OCI-LY1 (cell line): ENCODE results near the gene POU6F2.

Source experiments
- H2AFZ ChIP-seq: fragments of 200-600 bp; sonication (generic), shearing (Covaris generic); 2 replicates; pipeline ENCODE4 v1.6.0; 2014; ENCODE audit warnings: antibody characterized with exemption, mild to moderate bottlenecking, low read length
- H3F3A ChIP-seq: fragments of 200-600 bp; sonication (generic), shearing (Covaris generic); 2 replicates; pipeline ENCODE4 v1.6.0; 2014; ENCODE audit warnings: mild to moderate bottlenecking, antibody characterized with exemption, low read length, moderate library complexity; ENCODE audit not compliant: insufficient read depth
- H3K27ac ChIP-seq: fragments of 200-600 bp; sonication (generic); 2 replicates; pipeline ENCODE4 v1.5.1; 2014; ENCODE audit warnings: low read length, mixed run types, mild to moderate bottlenecking, low read depth; ENCODE audit not compliant: poor library complexity, severe bottlenecking
- H3K27me3 ChIP-seq: fragments of 200-600 bp; sonication (generic); 2 replicates; pipeline ENCODE4 v1.6.0; 2014; ENCODE audit warnings: antibody characterized with exemption, mild to moderate bottlenecking, low read length, moderate library complexity; ENCODE audit not compliant: insufficient read depth
- H3K36me3 ChIP-seq: fragments of 200-600 bp; sonication (generic); 2 replicates; pipeline ENCODE4 v1.6.1; 2014; ENCODE audit warnings: mild to moderate bottlenecking, antibody characterized with exemption, low read length, moderate library complexity, mixed read lengths; ENCODE audit not compliant: insufficient read depth
- H3K4me1 ChIP-seq: fragments of 200-600 bp; sonication (generic); 2 replicates; pipeline ENCODE4 v1.5.1; 2014; ENCODE audit warnings: mild to moderate bottlenecking, low read length, moderate library complexity; ENCODE audit not compliant: insufficient read depth, severe bottlenecking
- H3K4me2 ChIP-seq: fragments of 200-600 bp; sonication (generic), shearing (Covaris generic); 2 replicates; pipeline ENCODE4 v1.6.1; 2014; ENCODE audit warnings: low read length
- H3K4me3 ChIP-seq: fragments of 200-600 bp; sonication (generic); 2 replicates; pipeline ENCODE4 v1.5.1; 2014; ENCODE audit warnings: low read length, low read depth, mild to moderate bottlenecking, mixed read lengths; ENCODE audit not compliant: poor library complexity, severe bottlenecking
- H3K79me2 ChIP-seq: fragments of 200-600 bp; shearing (Covaris generic); 2 replicates; pipeline ENCODE4 v1.6.1; 2016; ENCODE audit warnings: mixed run types, low read length, mixed read lengths; ENCODE audit not compliant: insufficient read depth
- H3K9ac ChIP-seq: fragments of 200-600 bp; sonication (generic), shearing (Covaris generic); 2 replicates; pipeline ENCODE4 v1.6.1; 2014; ENCODE audit warnings: mild to moderate bottlenecking, low read length, mixed read lengths
- H3K9me2 ChIP-seq: fragments of 200-600 bp; sonication (generic), shearing (Covaris generic); 2 replicates; pipeline ENCODE4 v1.6.1; 2014; ENCODE audit warnings: low read depth, mild to moderate bottlenecking, low read length, mixed read lengths
- H3K9me3 ChIP-seq: fragments of 200-600 bp; shearing (Covaris generic); 2 replicates; pipeline ENCODE4 v1.6.1; 2014; ENCODE audit warnings: low read length, mixed read lengths
- H4K20me1 ChIP-seq: fragments of 200-600 bp; sonication (generic), shearing (Covaris generic); 2 replicates; pipeline ENCODE4 v1.6.0; 2016; ENCODE audit warnings: mild to moderate bottlenecking, low read length; ENCODE audit not compliant: insufficient read depth
- EZH2 ChIP-seq: fragments of 200-600 bp; sonication (generic), shearing (Covaris generic); IDR thresholded peaks from 2 replicates; pipeline ENCODE4 v1.8.0; 2017; ENCODE audit warnings: borderline replicate concordance, mixed run types, mild to moderate bottlenecking, antibody characterized with exemption, low read length, moderate library complexity, mixed read lengths
- TF ChIP-seq, protein P1 (sequence below): fragments of 200-600 bp; sonication (generic), shearing (Covaris generic); IDR thresholded peaks from 2 replicates; pipeline ENCODE4 v1.5.1; 2017; ENCODE audit warnings: mild to moderate bottlenecking, antibody characterized with exemption, low read length, moderate library complexity, mixed read lengths

The POU6F2 gene

DNA sequence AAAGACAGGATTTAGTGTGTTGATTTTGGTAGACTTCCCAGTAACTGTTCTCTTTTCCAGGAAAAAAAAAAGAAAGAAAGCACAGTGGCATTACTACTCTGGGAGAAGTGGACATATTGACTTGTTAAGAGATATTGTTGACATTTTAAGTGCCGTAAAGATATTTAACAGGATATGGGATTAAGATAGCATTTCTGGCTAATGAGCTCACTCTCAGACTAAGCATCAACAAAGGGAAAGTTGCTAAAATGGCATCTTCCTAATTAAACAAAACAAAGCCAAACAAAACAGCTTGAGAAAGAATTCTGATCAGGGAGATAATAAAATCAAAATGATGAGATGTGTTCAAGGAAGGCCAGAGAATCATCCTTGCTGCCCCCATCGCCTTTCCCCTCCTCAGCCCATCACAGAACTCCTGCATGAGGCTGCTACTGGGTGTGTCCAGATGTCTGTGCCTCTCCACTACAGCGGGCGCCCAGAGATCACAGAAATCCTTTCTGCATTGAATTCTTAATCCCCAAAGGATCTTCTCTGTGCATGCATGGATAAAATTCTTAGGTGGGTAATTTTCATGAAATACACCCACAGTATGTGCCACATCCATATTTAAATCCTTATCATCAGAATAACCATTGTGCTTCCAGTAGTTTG is 270.5 kb downstream of the POU6F2 start:
- Histone ChIP-seq H3K9me2 (no peaks in the 10 kb centered on the region), H3K27ac (no peak overlapping the region), H3K36me3 (no peaks in the 10 kb centered on the region), H3K4me1 (no peaks in the 10 kb centered on the region), H3F3A (no peaks in the 10 kb centered on the region), H3K79me2 (no peaks in the 10 kb centered on the region), H3K4me2 (no peak overlapping the region), H4K20me1 (no peaks in the 10 kb centered on the region), H3K9me3 (no peaks in the 10 kb centered on the region), H3K27me3 (no peaks in the 10 kb centered on the region), H3K9ac (no peak overlapping the region), H2AFZ (no peak overlapping the region), H3K4me3 (no peak overlapping the region)
- TF ChIP-seq, protein P1, sequence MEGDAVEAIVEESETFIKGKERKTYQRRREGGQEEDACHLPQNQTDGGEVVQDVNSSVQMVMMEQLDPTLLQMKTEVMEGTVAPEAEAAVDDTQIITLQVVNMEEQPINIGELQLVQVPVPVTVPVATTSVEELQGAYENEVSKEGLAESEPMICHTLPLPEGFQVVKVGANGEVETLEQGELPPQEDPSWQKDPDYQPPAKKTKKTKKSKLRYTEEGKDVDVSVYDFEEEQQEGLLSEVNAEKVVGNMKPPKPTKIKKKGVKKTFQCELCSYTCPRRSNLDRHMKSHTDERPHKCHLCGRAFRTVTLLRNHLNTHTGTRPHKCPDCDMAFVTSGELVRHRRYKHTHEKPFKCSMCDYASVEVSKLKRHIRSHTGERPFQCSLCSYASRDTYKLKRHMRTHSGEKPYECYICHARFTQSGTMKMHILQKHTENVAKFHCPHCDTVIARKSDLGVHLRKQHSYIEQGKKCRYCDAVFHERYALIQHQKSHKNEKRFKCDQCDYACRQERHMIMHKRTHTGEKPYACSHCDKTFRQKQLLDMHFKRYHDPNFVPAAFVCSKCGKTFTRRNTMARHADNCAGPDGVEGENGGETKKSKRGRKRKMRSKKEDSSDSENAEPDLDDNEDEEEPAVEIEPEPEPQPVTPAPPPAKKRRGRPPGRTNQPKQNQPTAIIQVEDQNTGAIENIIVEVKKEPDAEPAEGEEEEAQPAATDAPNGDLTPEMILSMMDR: no peak
- TF ChIP-seq EZH2: no peak

DNA sequence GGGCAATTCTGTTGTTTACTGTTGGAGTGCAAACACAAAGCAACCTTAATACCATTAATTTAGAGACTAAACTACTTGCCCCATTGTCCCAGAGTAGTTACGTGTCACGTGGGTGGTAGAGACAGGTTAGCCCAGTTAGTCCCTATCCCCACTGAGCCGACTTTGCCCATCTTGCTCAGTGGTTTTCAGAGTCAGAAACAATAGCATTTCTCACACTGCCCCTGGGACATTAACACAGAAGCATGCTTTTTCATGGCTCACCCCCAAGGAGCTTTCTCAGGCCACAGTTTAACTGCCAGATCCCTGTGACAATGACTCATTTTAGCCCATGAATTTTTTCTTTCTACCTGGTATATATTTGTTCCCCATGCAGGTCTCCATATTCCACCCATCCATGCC is 271.0 kb downstream of the POU6F2 start:
- Histone ChIP-seq H3K27ac (no peak overlapping the region), H3K9ac (no peak overlapping the region), H4K20me1 (no peaks in the 10 kb centered on the region), H3K36me3 (no peaks in the 10 kb centered on the region), H2AFZ (no peak overlapping the region), H3K4me2 (no peak overlapping the region), H3K9me2 (no peaks in the 10 kb centered on the region), H3K27me3 (no peaks in the 10 kb centered on the region), H3K9me3 (no peaks in the 10 kb centered on the region), H3K4me3 (no peak overlapping the region), H3F3A (no peaks in the 10 kb centered on the region), H3K79me2 (no peaks in the 10 kb centered on the region), H3K4me1 (no peaks in the 10 kb centered on the region)
- TF ChIP-seq, protein P1: no peak
- no peak for TF ChIP-seq EZH2

DNA sequence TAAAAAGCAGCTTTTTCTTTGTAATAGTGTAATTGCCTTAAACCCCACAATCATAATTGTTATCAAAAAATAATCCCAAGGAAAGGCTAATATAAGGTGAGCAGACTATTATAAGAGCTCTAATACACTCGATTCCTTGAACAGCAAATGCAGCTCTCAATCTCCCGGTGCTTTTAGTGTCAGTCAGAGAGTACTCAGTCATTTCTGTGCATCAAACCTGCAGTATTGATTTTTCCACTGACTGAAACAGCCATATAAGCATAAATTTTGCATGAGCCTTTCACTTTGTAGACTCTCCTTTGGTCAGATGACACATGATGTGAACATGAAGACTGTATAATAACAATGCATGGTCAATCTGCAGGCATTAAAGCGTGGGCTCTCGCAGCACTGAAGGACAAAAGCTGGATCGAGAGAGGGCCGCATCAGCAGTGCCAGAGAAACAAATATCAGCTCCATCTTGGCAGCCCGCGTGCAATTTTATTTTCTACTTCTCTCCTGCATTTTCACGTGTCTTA is 272.0 kb downstream of the POU6F2 start:
- no peak overlapping the region for H3K9ac ChIP-seq
- H4K20me1 ChIP-seq: no peaks in the 10 kb centered on the region
- H3K9me2 ChIP-seq: no peaks in the 10 kb centered on the region
- no peak overlapping the region for H3K4me3 ChIP-seq
- no peaks in the 10 kb centered on the region for H3K27me3 ChIP-seq
- no peak overlapping the region for H3K27ac ChIP-seq
- no peak for TF ChIP-seq EZH2
- TF ChIP-seq, protein P1: no peak
- H2AFZ ChIP-seq: no peak overlapping the region
- no peaks in the 10 kb centered on the region for H3K4me1 ChIP-seq
- no peaks in the 10 kb centered on the region for H3F3A ChIP-seq
- H3K9me3 ChIP-seq: no peaks in the 10 kb centered on the region
- no peaks in the 10 kb centered on the region for H3K36me3 ChIP-seq
- no peaks in the 10 kb centered on the region for H3K79me2 ChIP-seq
- no peak overlapping the region for H3K4me2 ChIP-seq
